ENCODE data around the gene LRRC27. TPM values are rescaled to one million over a fixed set of nuclear protein-coding genes. Genes with fewer than 3 reads are reported as not detected.

LRRC27 gene
- total RNA-seq, 4 donors from 2014 or later, result 1.5 to 5.3 (median 2.4) TPM

GRCh38 chr10:132390170-132390920 is 58.4 kb downstream of the LRRC27 start:
- WGBS, 2 donors, result 62 to 65% methylated on average over 5 to 8 of the region's 8 CpGs
- H3K4me3 ChIP-seq, result no peak overlapping the region
- intact Hi-C loops (cut with DNase I), result loop anchor here (10.0 kb wide), 1 partner anchor 244 kb away; no protein-coding TSS in a partner anchor
- no peaks in the 10 kb centered on the region for H3K27me3 ChIP-seq
- peaks cover 6 to 29% (median 8%) of the 10 kb centered on the region in 3 donors for H3K4me1 ChIP-seq
- TF ChIP-seq CTCF (IDR thresholded peaks at IDR 0.05) (no peak), POLR2A (IDR thresholded peaks at IDR 0.05) (no peak)
- no peak for DNase-seq
- H3K27ac ChIP-seq, result no peak overlapping the region
- H3K9me3 ChIP-seq, result no peaks in the 10 kb centered on the region
- H3K36me3 ChIP-seq, result no peaks in the 10 kb centered on the region

GRCh38 chr10:132390921-132391675 is 59.1 kb downstream of the LRRC27 start:
- Histone ChIP-seq H3K9me3 (no peaks in the 10 kb centered on the region), H3K36me3 (no peaks in the 10 kb centered on the region), H3K4me1 (peaks cover 6 to 33% (median 16%) of the 10 kb centered on the region in 3 donors), H3K27ac (no peak overlapping the region), H3K4me3 (no peak overlapping the region), H3K27me3 (no peaks in the 10 kb centered on the region)
- TF ChIP-seq POLR2A (IDR thresholded peaks at IDR 0.05) (no peak), CTCF (IDR thresholded peaks at IDR 0.05) (no peak)
- no peak for DNase-seq
- WGBS, 2 donors, result 80 to 84% methylated on average over 2 to 13 of the region's 19 CpGs
- intact Hi-C loops (cut with DNase I), result loop anchor here (10.0 kb wide), 1 partner anchor 244 kb away; no protein-coding TSS in a partner anchor

- Histone ChIP-seq H3K27me3 (no peaks in the 10 kb centered on the region), H3K36me3 (no peaks in the 10 kb centered on the region), H3K4me3 (no peak overlapping the region), H3K27ac (no peak overlapping the region), H3K9me3 (no peaks in the 10 kb centered on the region), H3K4me1 (peaks cover 6 to 35% (median 16%) of the 10 kb centered on the region in 3 donors)
- intact Hi-C loops (cut with DNase I), result loop anchor here (10.0 kb wide), 1 partner anchor 243 kb away; no protein-coding TSS in a partner anchor
- TF ChIP-seq CTCF (IDR thresholded peaks at IDR 0.05) (no peak), POLR2A (IDR thresholded peaks at IDR 0.05) (no peak)
- no peak for DNase-seq
- WGBS, 2 donors, result 100% methylated on average over 1 of the region's 4 CpGs; no CpG with 5 or more reads in 1 of the 2 donors
Observed at GRCh38 chr10:132391676-132392020, 59.7 kb downstream of the LRRC27 start.

GRCh38 chr10:132392184-132392800 is 60.3 kb downstream of the LRRC27 start:
- DNase-seq, result no peak

More at GRCh38 chr10:132392184-132392800, 60.3 kb downstream of the LRRC27 start:
- Histone ChIP-seq H3K9me3 (no peaks in the 10 kb centered on the region), H3K27ac (no peak overlapping the region), H3K4me3 (no peak overlapping the region), H3K36me3 (no peaks in the 10 kb centered on the region), H3K27me3 (no peaks in the 10 kb centered on the region), H3K4me1 (peaks cover 6 to 35% (median 16%) of the 10 kb centered on the region in 3 donors)
- intact Hi-C loops (cut with DNase I), result loop anchor here (10.0 kb wide), 1 partner anchor 243 kb away; no protein-coding TSS in a partner anchor
- TF ChIP-seq CTCF (IDR thresholded peaks at IDR 0.05) (no peak), POLR2A (IDR thresholded peaks at IDR 0.05) (no peak)
- 89 to 90% methylated on average over 2 of the region's 2 CpGs for WGBS, 2 donors

All from esophagus squamous epithelium (tissue), 5 donors.